GM12891 (cell line): ENCODE results near the gene TMEM259.

ENCODE experiments used
- POLR2A ChIP-seq: IDR thresholded peaks from 2 replicates; pipeline ENCODE4 v1.6.1; 2011; ENCODE audit warnings: low read depth, low read length, control low read depth
- POLR2AphosphoS5 ChIP-seq: IDR thresholded peaks from 2 replicates; pipeline ENCODE4 v1.6.1; 2011; ENCODE audit warnings: low read depth, low read length, control low read depth
- TAF1 ChIP-seq: IDR thresholded peaks from 2 replicates; pipeline ENCODE4 v1.6.1; 2011; ENCODE audit warnings: low read depth, low read length, control low read depth

DNA sequence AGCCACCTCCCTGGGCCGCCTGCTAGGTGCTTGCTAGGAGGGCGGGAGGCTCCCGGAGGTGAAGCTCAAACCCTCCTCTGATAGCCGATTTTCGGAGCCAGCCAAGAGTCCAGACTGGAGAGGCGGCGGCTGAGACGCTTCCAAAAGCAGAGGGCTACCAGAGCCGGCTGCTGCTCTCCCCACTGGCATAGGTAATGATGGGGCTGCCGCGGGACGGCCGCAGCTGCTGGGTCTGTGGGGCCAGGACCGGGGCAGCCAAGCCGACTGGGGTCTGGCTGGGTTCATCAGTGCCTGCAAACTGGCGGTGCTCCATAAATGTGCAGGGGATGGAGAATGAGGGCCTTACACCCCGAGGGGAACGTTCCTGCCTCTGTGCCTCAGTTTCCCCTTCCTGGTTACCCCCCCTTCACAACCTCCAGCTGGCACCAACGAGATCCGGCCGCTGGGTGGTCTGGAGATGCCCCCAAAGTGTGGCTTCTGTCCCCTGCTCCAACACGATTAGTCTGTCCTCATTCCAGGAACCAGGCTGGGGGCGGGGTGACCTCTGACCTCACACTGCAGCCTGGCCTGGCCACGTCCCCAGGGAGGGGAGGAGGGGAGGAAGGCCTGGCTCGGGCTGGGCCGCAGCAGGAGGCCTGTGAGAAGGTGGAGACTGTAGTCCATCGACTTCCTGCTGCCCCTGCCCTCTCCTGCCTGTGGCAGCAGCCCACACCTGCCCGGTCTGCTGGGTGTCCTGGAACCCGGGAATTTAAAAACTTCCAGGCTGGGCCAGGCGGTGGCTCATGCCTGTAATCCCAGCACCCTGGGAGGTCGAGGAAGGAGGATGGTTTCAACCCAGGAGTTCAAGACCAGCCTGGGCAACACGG is 40.6 kb downstream of the TMEM259 start:
- TF ChIP-seq POLR2AphosphoS5 = no peak
- no peak for TF ChIP-seq POLR2A
- TF ChIP-seq TAF1 = no peak
